Measurements from ENCODE around the gene DAG1. TPM values are rescaled to one million over a fixed set of nuclear protein-coding genes. Genes with fewer than 3 reads are reported as not detected.

Gene DAG1
- total RNA-seq, 1 experiment from 2014 or later: 206 TPM

- no peaks in the 10 kb centered on the region for H3K4me1 ChIP-seq (replicated peaks; ENCODE audit: insufficient read depth)
- no peaks in the 10 kb centered on the region for H4K20me1 ChIP-seq (ENCODE audit: insufficient read depth)
- ChIA-PET CTCF (interaction anchor here (0.5 to 2.0 kb wide), 11 partner anchors 26 to 299 kb away, joined by 3 to 28 read pairs (median 6); partner anchors contain the start of gene DAG1), POLR2A (ENCODE audit: unreplicated experiment) (interaction anchor here (0.5 to 1.6 kb wide), 9 partner anchors 70 to 729 kb away, joined by 3 to 14 read pairs (median 4); partner anchors contain the start of genes DAG1 and SEMA3B)
- peak overlapping the region; percentile 87 for H2AFZ ChIP-seq
- H3K79me2 ChIP-seq (ENCODE audit: low read depth): no peaks in the 10 kb centered on the region
- intact Hi-C loops (cut with micrococcal nuclease; ENCODE audit: unreplicated experiment): loop anchor here (1.0 to 5.0 kb wide), 4 partner anchors 86 to 682 kb away; no protein-coding TSS in a partner anchor
- no peak overlapping the region for H3K27ac ChIP-seq
- H3K9me2 ChIP-seq (ENCODE audit: insufficient read depth): no peaks in the 10 kb centered on the region
- H3K4me3 ChIP-seq: peak overlapping the region; percentile 54; the same call in 1 of the 2 replicates
- no peaks in the 10 kb centered on the region for H3K36me3 ChIP-seq (ENCODE audit: low read depth)
- peak; percentile 75 to 96 for DNase-seq
- H3K27me3 ChIP-seq (ENCODE audit: insufficient read depth, low read depth): peaks cover 23% of the 10 kb centered on the region; the same call in 1 of the 2 replicates
- peak overlapping the region; percentile 83 for H3K4me2 ChIP-seq
- 0 out of 2 replicates have a peak, but pooled peaks cover 3% of the 10 kb centered on the region for H3F3A ChIP-seq (ENCODE audit: insufficient read depth, low read depth)
- TF ChIP-seq, protein P1, sequence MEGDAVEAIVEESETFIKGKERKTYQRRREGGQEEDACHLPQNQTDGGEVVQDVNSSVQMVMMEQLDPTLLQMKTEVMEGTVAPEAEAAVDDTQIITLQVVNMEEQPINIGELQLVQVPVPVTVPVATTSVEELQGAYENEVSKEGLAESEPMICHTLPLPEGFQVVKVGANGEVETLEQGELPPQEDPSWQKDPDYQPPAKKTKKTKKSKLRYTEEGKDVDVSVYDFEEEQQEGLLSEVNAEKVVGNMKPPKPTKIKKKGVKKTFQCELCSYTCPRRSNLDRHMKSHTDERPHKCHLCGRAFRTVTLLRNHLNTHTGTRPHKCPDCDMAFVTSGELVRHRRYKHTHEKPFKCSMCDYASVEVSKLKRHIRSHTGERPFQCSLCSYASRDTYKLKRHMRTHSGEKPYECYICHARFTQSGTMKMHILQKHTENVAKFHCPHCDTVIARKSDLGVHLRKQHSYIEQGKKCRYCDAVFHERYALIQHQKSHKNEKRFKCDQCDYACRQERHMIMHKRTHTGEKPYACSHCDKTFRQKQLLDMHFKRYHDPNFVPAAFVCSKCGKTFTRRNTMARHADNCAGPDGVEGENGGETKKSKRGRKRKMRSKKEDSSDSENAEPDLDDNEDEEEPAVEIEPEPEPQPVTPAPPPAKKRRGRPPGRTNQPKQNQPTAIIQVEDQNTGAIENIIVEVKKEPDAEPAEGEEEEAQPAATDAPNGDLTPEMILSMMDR (conservative IDR thresholded peaks at IDR 0.05): peak; percentile 89
- TF ChIP-seq EZH2 (IDR thresholded peaks at IDR 0.05; ENCODE audit: low read depth): no peak
- BruUV-seq (replicated peaks): no TSS peak
- no peaks in the 10 kb centered on the region for H3K9me3 ChIP-seq (ENCODE audit: insufficient read depth, low read depth)
These were observed 69.8 kb downstream of the DAG1 start for GRCh38 chr3:49539659-49540560.

DNA sequence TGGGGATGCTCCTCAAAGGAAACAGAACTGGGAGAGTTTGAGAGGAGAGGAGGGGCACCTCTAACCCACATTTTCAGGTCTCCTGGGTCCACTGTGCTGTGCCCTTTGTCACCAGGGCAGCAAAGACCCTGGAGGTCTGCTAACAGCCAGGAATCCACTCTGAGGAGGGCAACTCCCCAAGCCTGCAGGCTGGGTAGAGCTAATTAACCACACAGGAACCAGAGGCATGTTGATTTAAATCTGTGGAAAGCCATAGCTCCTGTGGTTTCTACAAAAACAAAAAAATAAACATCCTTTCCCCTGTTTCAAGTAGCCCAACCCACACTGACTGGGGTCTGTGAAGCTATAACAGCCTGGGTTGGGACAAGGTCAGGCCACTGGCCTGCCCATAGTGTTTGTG lies 82.0 kb downstream of the DAG1 start:
- Histone ChIP-seq H4K20me1 (ENCODE audit: insufficient read depth) (no peaks in the 10 kb centered on the region), H3K27me3 (ENCODE audit: insufficient read depth, low read depth) (peaks cover 29% of the 10 kb centered on the region), H3K9me2 (ENCODE audit: insufficient read depth) (no peaks in the 10 kb centered on the region), H3K36me3 (ENCODE audit: low read depth) (no peaks in the 10 kb centered on the region), H3F3A (ENCODE audit: insufficient read depth, low read depth) (no peaks in the 10 kb centered on the region), H3K79me2 (ENCODE audit: low read depth) (no peaks in the 10 kb centered on the region), H3K4me2 (no peak overlapping the region), H2AFZ (no peak overlapping the region), H3K4me3 (no peak overlapping the region), H3K9me3 (ENCODE audit: insufficient read depth, low read depth) (no peaks in the 10 kb centered on the region), H3K27ac (no peak overlapping the region), H3K4me1 (replicated peaks; ENCODE audit: insufficient read depth) (peaks cover 3% of the 10 kb centered on the region; the same call in 1 of the 2 replicates)
- TF ChIP-seq, protein P1 (conservative IDR thresholded peaks at IDR 0.05): no peak
- no peak for TF ChIP-seq EZH2 (IDR thresholded peaks at IDR 0.05; ENCODE audit: low read depth)
- intact Hi-C loops (cut with micrococcal nuclease; ENCODE audit: unreplicated experiment): no loop called here
- DNase-seq: no peak
- BruUV-seq (replicated peaks): no TSS peak
- POLR2A ChIA-PET (ENCODE audit: unreplicated experiment): no interaction called here
- CTCF ChIA-PET: no interaction called here

DNA sequence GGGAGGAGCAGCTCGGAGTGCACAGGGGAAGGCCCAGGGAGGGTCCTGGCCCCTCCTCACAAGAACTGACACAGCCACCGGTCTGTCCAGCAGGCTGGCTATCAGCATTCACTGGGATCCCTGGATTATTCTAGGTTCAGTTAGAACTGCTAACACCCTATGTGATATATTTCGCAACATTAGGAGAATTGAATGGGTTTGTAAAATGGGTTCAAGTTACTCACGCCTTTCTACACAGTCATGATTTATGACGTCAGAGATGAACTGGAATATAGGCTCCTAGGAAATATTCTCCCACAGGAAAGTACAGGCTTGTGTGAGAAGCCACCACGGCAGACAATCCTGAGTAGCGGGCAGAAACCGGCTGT lies 83.2 kb downstream of the DAG1 start:
- BruUV-seq (replicated peaks): no TSS peak
- H3K79me2 ChIP-seq (ENCODE audit: low read depth): no peaks in the 10 kb centered on the region
- H3K4me1 ChIP-seq (replicated peaks; ENCODE audit: insufficient read depth): peaks cover 3% of the 10 kb centered on the region; the same call in 1 of the 2 replicates
- no peak for TF ChIP-seq EZH2 (IDR thresholded peaks at IDR 0.05; ENCODE audit: low read depth)
- TF ChIP-seq, protein P1 (conservative IDR thresholded peaks at IDR 0.05): no peak
- no peaks in the 10 kb centered on the region for H3F3A ChIP-seq (ENCODE audit: insufficient read depth, low read depth)
- H3K9me2 ChIP-seq (ENCODE audit: insufficient read depth): no peaks in the 10 kb centered on the region
- intact Hi-C loops (cut with micrococcal nuclease; ENCODE audit: unreplicated experiment): no loop called here
- DNase-seq: no peak
- no peak overlapping the region for H3K27ac ChIP-seq
- ChIA-PET CTCF (no interaction called here), POLR2A (ENCODE audit: unreplicated experiment) (no interaction called here)
- H3K4me2 ChIP-seq: peak overlapping the region; percentile 99
- peak overlapping the region; percentile 97; the same call in 1 of the 2 replicates for H3K4me3 ChIP-seq
- H4K20me1 ChIP-seq (ENCODE audit: insufficient read depth): no peaks in the 10 kb centered on the region
- peaks cover 35% of the 10 kb centered on the region for H3K27me3 ChIP-seq (ENCODE audit: insufficient read depth, low read depth)
- no peak overlapping the region for H2AFZ ChIP-seq
- no peaks in the 10 kb centered on the region for H3K36me3 ChIP-seq (ENCODE audit: low read depth)
- no peaks in the 10 kb centered on the region for H3K9me3 ChIP-seq (ENCODE audit: insufficient read depth, low read depth)
